ENCODE measurements around the gene DAPK2. TPM values are rescaled to one million over a fixed set of nuclear protein-coding genes. Genes with fewer than 3 reads are reported as not detected.

The DAPK2 gene
- total and polyA plus RNA-seq, 2 of the 13 experiments (the other 11 are each of a cell fraction or from before 2014, with no cell fraction given) = 0.33 to 0.63 TPM

DNA sequence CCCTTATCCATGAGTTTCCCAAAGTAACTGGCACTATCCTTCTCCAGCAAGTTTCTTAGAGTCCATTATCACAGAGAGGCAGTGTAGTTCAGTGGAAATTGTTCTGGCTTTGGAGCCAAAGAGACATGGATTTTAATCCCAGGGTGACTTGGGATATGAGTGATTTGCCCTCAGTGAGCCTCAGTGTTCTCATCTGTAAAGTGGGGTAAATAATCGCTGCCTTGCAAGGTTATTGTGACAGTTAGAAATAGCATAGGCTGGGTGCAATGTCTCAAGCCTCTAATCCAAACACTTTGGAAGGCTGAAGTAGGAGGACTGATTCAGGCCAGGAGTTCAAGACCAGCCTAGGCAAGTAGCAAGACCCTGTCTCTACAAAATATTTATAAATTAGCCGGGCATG lies 30.0 kb downstream of the DAPK2 start (continued):
- TF ChIP-seq GATAD1 (CRISPR knock-in tag; IDR thresholded peaks at IDR 0.05) = no peak

DNA sequence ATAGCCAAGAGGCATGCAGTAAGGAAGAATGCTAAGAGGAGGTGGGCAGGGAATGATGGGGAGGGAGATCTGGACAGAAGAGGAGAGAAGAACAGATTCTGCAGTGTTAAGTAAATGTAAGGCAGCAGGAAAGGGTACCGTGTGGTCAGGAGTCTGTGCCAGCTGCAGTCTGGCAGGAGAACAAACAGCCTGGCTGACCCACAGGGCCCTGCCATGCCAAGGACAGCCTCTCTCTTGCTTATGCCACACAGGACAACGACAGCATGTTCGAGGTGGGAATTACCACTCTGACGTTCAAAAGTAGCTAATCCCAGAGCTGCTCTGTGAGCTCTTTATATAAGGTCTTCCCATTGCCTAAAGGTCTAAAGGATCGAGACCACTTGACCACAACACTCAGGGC lies 31.3 kb downstream of the DAPK2 start:
- H3K4me1 ChIP-seq (ENCODE audit: insufficient read depth, low read length) = peaks cover 36% of the 10 kb centered on the region
- DNase-seq (ENCODE audit: low spot score) = no peak
- H3K4me3 ChIP-seq (replicated peaks in 1 of 3; ENCODE audit: insufficient read depth in 1 of 3, low read depth in 2 of 3, low read length in 3 of 3) = no peak overlapping the region
- BruUV-seq (replicated peaks) = no TSS peak
- H3K9me3 ChIP-seq (ENCODE audit: low read length) = no peaks in the 10 kb centered on the region
- no peaks in the 10 kb centered on the region for H4K20me1 ChIP-seq (ENCODE audit: insufficient read depth, low read length)
- no peak overlapping the region for H3K4me2 ChIP-seq (ENCODE audit: low read depth, low read length)
- WGBS (ENCODE audit: low lambda C conversion rate) = 82% methylated on average over 2 of the region's 5 CpGs
- intact Hi-C loops (cut with micrococcal nuclease; ENCODE audit: unreplicated experiment) (no loop called here), in situ Hi-C loops (cut with HindIII; ENCODE audit: extremely low pct_ligation_motif_present, low pct_unique_long_range_greater_than_20kb) (no loop called here)
- no peak overlapping the region for H3K27ac ChIP-seq (ENCODE audit: extremely low read length, insufficient read depth, low read length)
- no peaks in the 10 kb centered on the region for H3K79me2 ChIP-seq (ENCODE audit: insufficient read depth, low read length)
- no peak overlapping the region for H2AFZ ChIP-seq (ENCODE audit: low read length)
- H3K27me3 ChIP-seq (ENCODE audit: control insufficient read depth in 1 of 2, insufficient read depth in 2 of 2, low read length in 2 of 2) = peaks cover 0 to 4% of the 10 kb centered on the region in 2 experiments; a peak in 2 of 5 replicates
- H3K36me3 ChIP-seq (replicated peaks in 1 of 2; ENCODE audit: control insufficient read depth in 1 of 2, insufficient read depth in 2 of 2, low read length in 2 of 2) = no peaks in the 10 kb centered on the region
- no peak overlapping the region for H3K9ac ChIP-seq (ENCODE audit: insufficient read depth, low read depth, low read length)
- ChIA-PET CTCF (ENCODE audit: low intra/inter-chr PET ratio, low total read pairs) (no interaction called here), POLR2A (no interaction called here)
- FAIRE-seq = no peak
- no peak for ATAC-seq
- TF ChIP-seq, protein P1, sequence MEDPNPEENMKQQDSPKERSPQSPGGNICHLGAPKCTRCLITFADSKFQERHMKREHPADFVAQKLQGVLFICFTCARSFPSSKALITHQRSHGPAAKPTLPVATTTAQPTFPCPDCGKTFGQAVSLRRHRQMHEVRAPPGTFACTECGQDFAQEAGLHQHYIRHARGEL (CRISPR knock-in tag; IDR thresholded peaks at IDR 0.05) = no peak
- TF ChIP-seq ZNF10 (CRISPR knock-in tag; IDR thresholded peaks at IDR 0.05; ENCODE audit: borderline replicate concordance, low read depth) = no peak
- TF ChIP-seq TBP (CRISPR knock-in tag; IDR thresholded peaks at IDR 0.05) = no peak
- TF ChIP-seq ZNF468 (CRISPR knock-in tag; IDR thresholded peaks at IDR 0.05) = no peak
- TF ChIP-seq TMF1 (CRISPR knock-in tag; IDR thresholded peaks at IDR 0.05; ENCODE audit: low read depth) = no peak
- TF ChIP-seq ZFAT (CRISPR knock-in tag; conservative IDR thresholded peaks at IDR 0.05) = no peak
- TF ChIP-seq, protein P2, sequence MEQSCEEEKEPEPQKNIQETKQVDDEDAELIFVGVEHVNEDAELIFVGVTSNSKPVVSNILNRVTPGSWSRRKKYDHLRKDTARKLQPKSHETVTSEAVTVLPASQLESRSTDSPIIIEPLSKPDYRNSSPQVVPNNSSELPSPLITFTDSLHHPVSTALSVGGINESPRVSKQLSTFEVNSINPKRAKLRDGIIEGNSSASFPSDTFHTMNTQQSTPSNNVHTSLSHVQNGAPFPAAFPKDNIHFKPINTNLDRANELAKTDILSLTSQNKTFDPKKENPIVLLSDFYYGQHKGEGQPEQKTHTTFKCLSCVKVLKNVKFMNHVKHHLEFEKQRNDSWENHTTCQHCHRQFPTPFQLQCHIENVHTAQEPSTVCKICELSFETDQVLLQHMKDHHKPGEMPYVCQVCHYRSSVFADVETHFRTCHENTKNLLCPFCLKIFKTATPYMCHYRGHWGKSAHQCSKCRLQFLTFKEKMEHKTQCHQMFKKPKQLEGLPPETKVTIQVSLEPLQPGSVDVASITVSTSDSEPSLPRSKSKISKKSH (CRISPR knock-in tag; IDR thresholded peaks at IDR 0.05; ENCODE audit: borderline replicate concordance) = no peak
- TF ChIP-seq, protein P3, sequence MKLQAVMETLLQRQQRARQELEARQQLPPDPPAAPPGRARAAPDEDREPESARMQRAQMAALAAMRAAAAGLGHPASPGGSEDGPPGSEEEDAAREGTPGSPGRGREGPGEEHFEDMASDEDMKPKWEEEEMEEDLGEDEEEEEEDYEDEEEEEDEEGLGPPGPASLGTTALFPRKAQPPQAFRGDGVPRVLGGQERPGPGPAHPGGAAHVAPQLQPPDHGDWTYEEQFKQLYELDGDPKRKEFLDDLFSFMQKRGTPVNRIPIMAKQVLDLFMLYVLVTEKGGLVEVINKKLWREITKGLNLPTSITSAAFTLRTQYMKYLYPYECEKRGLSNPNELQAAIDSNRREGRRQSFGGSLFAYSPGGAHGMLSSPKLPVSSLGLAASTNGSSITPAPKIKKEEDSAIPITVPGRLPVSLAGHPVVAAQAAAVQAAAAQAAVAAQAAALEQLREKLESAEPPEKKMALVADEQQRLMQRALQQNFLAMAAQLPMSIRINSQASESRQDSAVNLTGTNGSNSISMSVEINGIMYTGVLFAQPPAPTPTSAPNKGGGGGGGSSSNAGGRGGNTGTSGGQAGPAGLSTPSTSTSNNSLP (IDR thresholded peaks at IDR 0.05; ENCODE audit: low read depth, low read length) = no peak
- TF ChIP-seq, protein P4, sequence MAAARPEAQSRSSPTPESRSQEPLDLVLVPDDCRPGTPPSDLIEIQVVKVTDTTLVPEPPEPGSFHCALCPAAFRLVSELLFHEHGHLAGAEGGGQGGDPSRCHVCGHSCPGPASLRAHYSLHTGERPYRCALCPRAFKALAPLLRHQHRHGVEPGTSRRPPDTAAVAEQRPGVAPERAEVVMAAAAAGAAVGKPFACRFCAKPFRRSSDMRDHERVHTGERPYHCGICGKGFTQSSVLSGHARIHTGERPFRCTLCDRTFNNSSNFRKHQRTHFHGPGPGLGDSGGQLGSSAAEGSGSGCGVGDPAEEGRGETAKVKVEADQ (CRISPR knock-in tag; IDR thresholded peaks at IDR 0.05; ENCODE audit: borderline replicate concordance) = no peak
- no peak for TF ChIP-seq TAF1 (CRISPR knock-in tag; IDR thresholded peaks at IDR 0.05)
- TF ChIP-seq HNRNPLL (IDR thresholded peaks at IDR 0.05; ENCODE audit: low read depth, low read length, poor library complexity, severe bottlenecking) = no peak
- TF ChIP-seq, protein P5, sequence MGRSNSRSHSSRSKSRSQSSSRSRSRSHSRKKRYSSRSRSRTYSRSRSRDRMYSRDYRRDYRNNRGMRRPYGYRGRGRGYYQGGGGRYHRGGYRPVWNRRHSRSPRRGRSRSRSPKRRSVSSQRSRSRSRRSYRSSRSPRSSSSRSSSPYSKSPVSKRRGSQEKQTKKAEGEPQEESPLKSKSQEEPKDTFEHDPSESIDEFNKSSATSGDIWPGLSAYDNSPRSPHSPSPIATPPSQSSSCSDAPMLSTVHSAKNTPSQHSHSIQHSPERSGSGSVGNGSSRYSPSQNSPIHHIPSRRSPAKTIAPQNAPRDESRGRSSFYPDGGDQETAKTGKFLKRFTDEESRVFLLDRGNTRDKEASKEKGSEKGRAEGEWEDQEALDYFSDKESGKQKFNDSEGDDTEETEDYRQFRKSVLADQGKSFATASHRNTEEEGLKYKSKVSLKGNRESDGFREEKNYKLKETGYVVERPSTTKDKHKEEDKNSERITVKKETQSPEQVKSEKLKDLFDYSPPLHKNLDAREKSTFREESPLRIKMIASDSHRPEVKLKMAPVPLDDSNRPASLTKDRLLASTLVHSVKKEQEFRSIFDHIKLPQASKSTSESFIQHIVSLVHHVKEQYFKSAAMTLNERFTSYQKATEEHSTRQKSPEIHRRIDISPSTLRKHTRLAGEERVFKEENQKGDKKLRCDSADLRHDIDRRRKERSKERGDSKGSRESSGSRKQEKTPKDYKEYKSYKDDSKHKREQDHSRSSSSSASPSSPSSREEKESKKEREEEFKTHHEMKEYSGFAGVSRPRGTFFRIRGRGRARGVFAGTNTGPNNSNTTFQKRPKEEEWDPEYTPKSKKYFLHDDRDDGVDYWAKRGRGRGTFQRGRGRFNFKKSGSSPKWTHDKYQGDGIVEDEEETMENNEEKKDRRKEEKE (IDR thresholded peaks at IDR 0.05) = no peak
- TF ChIP-seq ZNF549 (CRISPR knock-in tag; IDR thresholded peaks at IDR 0.05) = no peak
- TF ChIP-seq HOXA9 (CRISPR knock-in tag; IDR thresholded peaks at IDR 0.05; ENCODE audit: borderline replicate concordance) = no peak

All from HepG2 (cell line).